LNCaP clone FGC (cell line): ENCODE data around the gene FOXL1.

ENCODE experiments used
- DNase-seq: peaks from one replicate; pipeline ENCODE4 v3.0.0-alpha.2; 2011; ENCODE audit warnings: low read depth
- H3K4me3 ChIP-seq: 2 replicates; pipeline ENCODE4 v1.5.1; 2011; ENCODE audit warnings: mild to moderate bottlenecking, low read depth, low read length, control low read depth
- TF ChIP-seq, protein P1 (sequence below): IDR thresholded peaks from 2 replicates; pipeline ENCODE4 v1.5.1; 2012; ENCODE audit warnings: mild to moderate bottlenecking; ENCODE audit not compliant: control insufficient read depth, insufficient read depth; ENCODE audit errors: extremely low read depth

FOXL1 gene

GRCh38 chr16:86608301-86608747 is 30.0 kb downstream of the FOXL1 start:
- no peak for DNase-seq
- TF ChIP-seq, protein P1, sequence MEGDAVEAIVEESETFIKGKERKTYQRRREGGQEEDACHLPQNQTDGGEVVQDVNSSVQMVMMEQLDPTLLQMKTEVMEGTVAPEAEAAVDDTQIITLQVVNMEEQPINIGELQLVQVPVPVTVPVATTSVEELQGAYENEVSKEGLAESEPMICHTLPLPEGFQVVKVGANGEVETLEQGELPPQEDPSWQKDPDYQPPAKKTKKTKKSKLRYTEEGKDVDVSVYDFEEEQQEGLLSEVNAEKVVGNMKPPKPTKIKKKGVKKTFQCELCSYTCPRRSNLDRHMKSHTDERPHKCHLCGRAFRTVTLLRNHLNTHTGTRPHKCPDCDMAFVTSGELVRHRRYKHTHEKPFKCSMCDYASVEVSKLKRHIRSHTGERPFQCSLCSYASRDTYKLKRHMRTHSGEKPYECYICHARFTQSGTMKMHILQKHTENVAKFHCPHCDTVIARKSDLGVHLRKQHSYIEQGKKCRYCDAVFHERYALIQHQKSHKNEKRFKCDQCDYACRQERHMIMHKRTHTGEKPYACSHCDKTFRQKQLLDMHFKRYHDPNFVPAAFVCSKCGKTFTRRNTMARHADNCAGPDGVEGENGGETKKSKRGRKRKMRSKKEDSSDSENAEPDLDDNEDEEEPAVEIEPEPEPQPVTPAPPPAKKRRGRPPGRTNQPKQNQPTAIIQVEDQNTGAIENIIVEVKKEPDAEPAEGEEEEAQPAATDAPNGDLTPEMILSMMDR: no peak
- H3K4me3 ChIP-seq: no peak overlapping the region

DNA sequence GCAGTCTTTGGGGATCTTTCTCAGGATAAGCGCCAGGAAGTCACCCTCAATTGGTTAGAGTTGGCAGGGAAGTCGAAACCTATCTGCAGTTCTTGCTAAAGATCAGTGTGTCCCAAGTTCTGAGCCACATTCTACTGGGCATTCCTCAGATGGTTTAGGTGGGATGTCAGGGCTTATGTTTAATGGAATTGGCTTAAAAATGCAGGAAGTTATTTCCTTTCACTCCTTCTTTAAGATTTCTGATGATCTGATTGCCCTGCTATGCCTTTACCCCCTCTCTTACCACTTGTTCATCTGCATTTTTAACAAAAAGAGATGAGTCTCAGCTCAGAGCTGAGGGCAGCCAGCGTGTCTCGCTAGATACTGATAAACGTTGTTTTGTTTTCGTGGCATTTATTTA is 30.8 kb downstream of the FOXL1 start:
- DNase-seq: no peak
- TF ChIP-seq, protein P1: no peak
- H3K4me3 ChIP-seq: no peak overlapping the region

DNA sequence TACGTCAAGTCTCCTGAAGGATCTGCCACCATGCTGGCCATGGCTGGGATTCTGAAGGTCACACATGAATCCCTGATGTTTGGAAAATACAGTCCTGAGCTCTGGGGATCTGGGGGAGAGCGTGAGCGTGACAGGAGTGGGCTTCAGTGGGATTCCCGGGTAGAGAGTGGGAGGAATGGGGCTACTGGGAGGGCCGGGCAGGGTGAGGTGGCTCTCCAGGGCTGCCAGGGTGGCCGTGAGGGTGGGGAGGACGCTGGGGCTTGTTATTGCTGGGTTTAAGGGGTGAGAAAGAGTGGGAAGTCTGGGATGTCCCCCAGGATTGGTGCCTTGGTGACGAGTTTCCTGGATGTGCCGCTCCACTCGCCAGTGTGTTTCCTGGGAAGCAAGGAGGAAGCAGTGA is 31.3 kb downstream of the FOXL1 start:
- DNase-seq: no peak
- TF ChIP-seq, protein P1: no peak
- H3K4me3 ChIP-seq: no peak overlapping the region

DNA sequence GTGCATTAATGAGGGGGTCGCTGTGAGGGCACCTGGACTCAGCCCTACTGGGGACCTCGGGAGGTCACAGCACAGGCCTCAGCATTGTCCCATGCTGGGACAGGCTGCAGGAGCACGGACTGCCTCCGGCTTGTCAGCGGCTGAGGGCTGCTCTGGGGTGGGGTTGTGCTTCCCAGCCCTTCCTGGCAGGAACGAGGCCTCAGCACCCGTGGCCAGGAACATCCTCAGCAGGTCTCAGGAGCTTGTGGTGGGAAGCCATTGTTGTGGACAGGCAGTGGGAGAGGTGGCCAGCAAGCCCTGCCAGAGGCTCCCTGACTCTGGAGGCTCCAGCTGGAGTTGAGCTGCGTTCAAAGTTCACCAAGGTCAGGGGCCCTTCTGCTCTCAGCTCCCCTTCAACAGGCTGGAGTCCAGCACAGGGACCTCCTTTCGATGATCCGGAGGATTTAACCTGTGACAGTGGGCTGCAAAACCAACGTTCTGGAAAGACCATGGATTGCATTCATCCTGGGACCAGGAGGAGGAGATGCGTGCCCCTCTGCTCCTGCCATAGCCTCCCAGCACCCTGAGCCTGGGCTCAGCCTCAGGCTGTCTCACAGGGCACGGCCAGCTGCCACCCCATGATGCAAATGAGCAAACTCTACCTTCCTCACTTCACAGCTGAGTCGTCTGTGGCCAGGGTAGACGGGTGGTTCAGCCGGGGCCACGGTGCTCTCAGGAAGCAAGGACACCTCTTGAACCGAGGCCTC is 32.6 kb downstream of the FOXL1 start:
- DNase-seq: no peak
- no peak overlapping the region for H3K4me3 ChIP-seq
- TF ChIP-seq, protein P1: no peak

GRCh38 chr16:86611525-86611855 is 33.1 kb downstream of the FOXL1 start:
- TF ChIP-seq, protein P1: no peak
- DNase-seq: no peak
- H3K4me3 ChIP-seq: no peak overlapping the region

DNA sequence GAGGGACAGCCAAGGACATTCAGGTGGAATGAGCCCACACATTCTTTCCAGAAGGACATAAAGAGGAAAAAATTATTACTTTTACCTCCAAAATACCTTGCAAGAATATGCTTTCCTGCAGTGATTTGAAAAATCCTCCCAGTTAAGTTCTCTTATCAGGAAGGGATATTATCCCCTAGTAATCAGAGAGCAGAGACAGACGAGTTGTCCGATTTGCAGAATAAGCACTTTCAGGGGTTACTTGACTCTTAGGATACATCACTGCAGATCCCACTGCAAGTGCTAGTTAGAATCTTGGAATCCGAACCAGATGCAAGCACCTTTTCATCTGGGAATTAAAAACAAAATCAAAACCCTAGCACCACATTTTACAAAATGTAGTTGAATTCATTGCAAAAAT is 33.6 kb downstream of the FOXL1 start:
- no peak for DNase-seq
- no peak overlapping the region for H3K4me3 ChIP-seq
- TF ChIP-seq, protein P1: no peak

DNA sequence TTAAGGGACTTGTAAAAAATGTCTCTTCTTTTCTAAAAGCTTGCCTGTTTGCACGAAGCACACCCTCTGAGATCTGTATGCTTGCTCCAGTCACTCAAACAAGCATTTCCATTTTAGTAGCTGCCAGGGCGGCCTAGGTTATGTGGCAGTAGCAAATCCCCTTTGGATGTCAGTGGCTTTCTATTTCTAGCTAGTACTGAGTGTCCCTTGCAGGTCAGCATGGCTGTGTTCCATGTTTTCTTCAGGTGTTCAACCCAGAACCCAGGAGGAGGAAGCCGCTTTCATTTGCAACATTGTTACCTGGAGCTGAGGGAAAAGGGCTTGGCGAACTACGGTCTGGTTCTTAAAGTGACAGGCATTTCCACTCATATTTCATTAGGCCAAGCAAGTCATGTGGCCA is 36.4 kb downstream of the FOXL1 start:
- peak; percentile 3 for DNase-seq
- no peak overlapping the region for H3K4me3 ChIP-seq
- TF ChIP-seq, protein P1: no peak
